Germinal center (tissue), 1 donor: ENCODE data around the gene PIGN.

Source experiments
- DNase-seq: peaks from one replicate; pipeline ENCODE4 v3.0.0; 2012; ENCODE audit warnings: mixed read lengths, low spot score

PIGN gene

GRCh38 chr18:61998957-61999356 lies 187.9 kb downstream of the PIGN start:
- DNase-seq, result no peak

- DNase-seq, result no peak
Observed at GRCh38 chr18:61998335-61998734, 188.5 kb downstream of the PIGN start.

GRCh38 chr18:61995618-61996017 lies 191.2 kb downstream of the PIGN start:
- no peak for DNase-seq

GRCh38 chr18:61993831-61994230 lies 193.0 kb downstream of the PIGN start:
- DNase-seq, result no peak

- no peak for DNase-seq
Observed at GRCh38 chr18:61992923-61993322, 193.9 kb downstream of the PIGN start.

GRCh38 chr18:61992285-61992684 lies 194.6 kb downstream of the PIGN start:
- DNase-seq, result no peak

- DNase-seq, result no peak
Observed at GRCh38 chr18:61991836-61992235, 195.0 kb downstream of the PIGN start.

- DNase-seq, result no peak
Observed at GRCh38 chr18:61991201-61991600, 195.7 kb downstream of the PIGN start.
